GM12878 (cell line): Measurements from ENCODE around the gene IPMK.
"Not testable (repeated sequence)": the region's sequence is repeated elsewhere in the genome, so short reads cannot be mapped to it uniquely, and the experiment has no call there.

ENCODE experiments used
- ATF2 ChIP-seq: IDR thresholded peaks from 2 replicates; pipeline ENCODE4 v1.6.1; 2012; ENCODE audit warnings: low read length, inconsistent platforms
- CTCF ChIP-seq, 3 experiments: IDR thresholded peaks in 2 of 3; conservative IDR thresholded peaks in 1 of 3; 2 replicates each; pipeline ENCODE4 v1.5.1; 2011; ENCODE audit warnings: low read depth in 3 of 3, low read length in 3 of 3, mild to moderate bottlenecking in 3 of 3, control low read depth in 2 of 3, moderate library complexity in 2 of 3, inconsistent platforms in 1 of 3, mixed read lengths in 1 of 3; ENCODE audit not compliant: control insufficient read depth in 2 of 3, insufficient read depth in 1 of 3; ENCODE audit errors: extremely low read depth in 1 of 3
- EED ChIP-seq: sonication (generic); IDR thresholded peaks from 2 replicates; pipeline ENCODE4 v1.6.1; 2016; ENCODE audit warnings: antibody characterized with exemption, low read depth
- GABPA ChIP-seq: IDR thresholded peaks from 2 replicates; pipeline ENCODE4 v1.6.1; 2014; ENCODE audit warnings: antibody characterized with exemption, low read depth, mild to moderate bottlenecking, inconsistent platforms
- NR2C2 ChIP-seq: IDR thresholded peaks from 2 replicates; pipeline ENCODE4 v1.6.1; 2011; ENCODE audit warnings: borderline replicate concordance, low read depth; ENCODE audit not compliant: control insufficient read depth, insufficient read length
- POLR2A ChIP-seq: IDR thresholded peaks from 2 replicates; pipeline ENCODE4 v1.6.1; 2011; ENCODE audit warnings: low read depth, mild to moderate bottlenecking, low read length
- RFX5 ChIP-seq: IDR thresholded peaks from 2 replicates; pipeline ENCODE4 v1.6.1; 2011; ENCODE audit warnings: low read depth, low read length, improper control_type of control experiment
- SMAD1 ChIP-seq: fragments of 450-650 bp; IDR thresholded peaks from 2 replicates; pipeline ENCODE4 v1.6.1; 2018; ENCODE audit warnings: mild to moderate bottlenecking, low read depth; ENCODE audit not compliant: partially characterized antibody

- TF ChIP-seq EED; GABPA; POLR2A; NR2C2; RFX5; CTCF (IDR thresholded peaks at IDR 0.05 in 2 of 3, conservative IDR thresholded peaks at IDR 0.05 in 1 of 3; ENCODE audit: control insufficient read depth in 2 of 3, extremely low read depth in 1 of 3, insufficient read depth in 1 of 3, low read depth in 3 of 3, low read length in 3 of 3); SMAD1; ATF2: not testable (repeated sequence)
Observed at GRCh38 chr10:58229856-58230255, 37.8 kb downstream of the IPMK start.
